Activated B cell treated with CpG ODN at 0.5 μM for 24 hours (primary cell): ENCODE measurements around the gene SH3RF3. TPM values are rescaled to one million over a fixed set of nuclear protein-coding genes. Genes with fewer than 3 reads are reported as not detected.
A peak's percentile ranks its signal among the peaks of the same experiment; 100 is the strongest.

Source experiments
- ATAC-seq: fragments of 200-7000 bp; cut with Tn5 transposase; one replicate; pipeline ENCODE4 v1.10.0; 2021; ENCODE audit warnings: low read depth, mild to moderate bottlenecking, moderate library complexity
- CTCF ChIA-PET: fragments of 350-600 bp; sonication (Branson Sonifier 250); formaldehyde crosslinking; loops from one replicate; lab custom pipeline; 2021; ENCODE audit warnings: antibody characterized with exemption; lab: Charles Lee
- POLR2A ChIA-PET: fragments of 350-600 bp; sonication (Branson Sonifier 250); formaldehyde crosslinking; loops from one replicate; lab custom pipeline; 2021; ENCODE audit warnings: antibody characterized with exemption; lab: Charles Lee
- DNase-seq: peaks from one replicate; pipeline ENCODE4 v3.0.0; 2022
- H3K27ac Mint-ChIP-seq: one replicate; pipeline ENCODE4 v1.8.0; 2020; ENCODE audit warnings: mixed read lengths
- H3K27me3 Mint-ChIP-seq: one replicate; pipeline ENCODE4 v1.8.0; 2021; ENCODE audit warnings: mixed read lengths
- H3K36me3 Mint-ChIP-seq: one replicate; pipeline ENCODE4 v1.8.0; 2021; ENCODE audit warnings: low read depth, mixed read lengths
- H3K4me1 Mint-ChIP-seq: one replicate; pipeline ENCODE4 v1.8.0; 2021; ENCODE audit warnings: mixed read lengths
- H3K4me3 Mint-ChIP-seq: one replicate; pipeline ENCODE4 v1.8.0; 2020; ENCODE audit warnings: mild to moderate bottlenecking, mixed read lengths
- H3K9me3 Mint-ChIP-seq: one replicate; pipeline ENCODE4 v1.8.0; 2020; ENCODE audit warnings: mixed read lengths
- intact Hi-C: fragments of 100-400 bp; cut with micrococcal nuclease; formaldehyde crosslinking; loops from one replicate; pipeline ENCODE4 v1.15.1; 2024
- total RNA-seq: library from RNA; stranded (reverse); gene quantifications from 2 replicates; pipeline ENCODE4 v1.2.3, GENCODE V29; 2022
- TF ChIP-seq, protein P1 (sequence below): fragments of 200-600 bp; IDR thresholded peaks from one replicate; pipeline ENCODE4 v1.8.0; 2022; ENCODE audit warnings: antibody characterized with exemption, mild to moderate bottlenecking

SH3RF3 gene
- total RNA-seq, 1 donor from 2014 or later = 0.09 TPM

DNA sequence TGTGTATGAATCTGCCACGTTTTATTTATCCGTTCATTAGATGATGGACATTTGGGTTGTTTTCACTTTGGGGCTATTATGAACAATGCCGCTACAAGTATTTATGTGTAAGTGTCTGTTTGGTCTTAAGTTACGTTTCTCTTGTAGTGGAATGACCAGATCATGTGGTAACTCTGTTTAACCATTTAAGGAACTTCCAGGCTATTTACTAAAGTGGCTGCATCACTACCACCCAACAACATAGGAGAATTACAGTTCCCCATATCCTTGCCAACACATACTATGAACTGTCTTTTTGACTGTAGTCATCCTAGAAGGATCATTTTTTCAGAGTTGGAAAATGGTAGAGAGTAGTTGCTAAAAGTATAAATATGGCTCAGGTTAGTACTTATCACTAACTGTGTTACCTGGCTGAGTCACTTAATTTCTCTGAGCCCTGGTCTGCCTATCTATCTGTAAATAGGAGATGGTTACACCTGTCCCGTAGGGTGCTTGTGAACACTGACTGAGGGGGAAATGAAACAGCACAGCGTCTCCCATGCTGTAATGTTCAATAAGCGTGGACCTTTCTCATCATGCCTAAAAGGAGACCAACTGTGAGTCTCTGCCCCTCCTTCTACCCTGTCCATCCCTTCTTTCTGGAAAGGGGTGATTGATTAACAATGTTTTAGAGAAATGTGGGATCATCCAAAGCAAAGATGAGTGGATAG is 103.1 kb downstream of the SH3RF3 start:
- POLR2A ChIA-PET = no interaction called here
- CTCF ChIA-PET = no interaction called here
- Mint-ChIP-seq H3K4me3 (no peak overlapping the region), H3K36me3 (no peaks in the 10 kb centered on the region), H3K9me3 (no peaks in the 10 kb centered on the region), H3K27me3 (no peaks in the 10 kb centered on the region), H3K4me1 (peaks cover 39% of the 10 kb centered on the region), H3K27ac (no peak overlapping the region)
- TF ChIP-seq, protein P1, sequence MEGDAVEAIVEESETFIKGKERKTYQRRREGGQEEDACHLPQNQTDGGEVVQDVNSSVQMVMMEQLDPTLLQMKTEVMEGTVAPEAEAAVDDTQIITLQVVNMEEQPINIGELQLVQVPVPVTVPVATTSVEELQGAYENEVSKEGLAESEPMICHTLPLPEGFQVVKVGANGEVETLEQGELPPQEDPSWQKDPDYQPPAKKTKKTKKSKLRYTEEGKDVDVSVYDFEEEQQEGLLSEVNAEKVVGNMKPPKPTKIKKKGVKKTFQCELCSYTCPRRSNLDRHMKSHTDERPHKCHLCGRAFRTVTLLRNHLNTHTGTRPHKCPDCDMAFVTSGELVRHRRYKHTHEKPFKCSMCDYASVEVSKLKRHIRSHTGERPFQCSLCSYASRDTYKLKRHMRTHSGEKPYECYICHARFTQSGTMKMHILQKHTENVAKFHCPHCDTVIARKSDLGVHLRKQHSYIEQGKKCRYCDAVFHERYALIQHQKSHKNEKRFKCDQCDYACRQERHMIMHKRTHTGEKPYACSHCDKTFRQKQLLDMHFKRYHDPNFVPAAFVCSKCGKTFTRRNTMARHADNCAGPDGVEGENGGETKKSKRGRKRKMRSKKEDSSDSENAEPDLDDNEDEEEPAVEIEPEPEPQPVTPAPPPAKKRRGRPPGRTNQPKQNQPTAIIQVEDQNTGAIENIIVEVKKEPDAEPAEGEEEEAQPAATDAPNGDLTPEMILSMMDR = no peak
- DNase-seq (no peak), ATAC-seq (peak; percentile 47)
- intact Hi-C loops = no loop called here

DNA sequence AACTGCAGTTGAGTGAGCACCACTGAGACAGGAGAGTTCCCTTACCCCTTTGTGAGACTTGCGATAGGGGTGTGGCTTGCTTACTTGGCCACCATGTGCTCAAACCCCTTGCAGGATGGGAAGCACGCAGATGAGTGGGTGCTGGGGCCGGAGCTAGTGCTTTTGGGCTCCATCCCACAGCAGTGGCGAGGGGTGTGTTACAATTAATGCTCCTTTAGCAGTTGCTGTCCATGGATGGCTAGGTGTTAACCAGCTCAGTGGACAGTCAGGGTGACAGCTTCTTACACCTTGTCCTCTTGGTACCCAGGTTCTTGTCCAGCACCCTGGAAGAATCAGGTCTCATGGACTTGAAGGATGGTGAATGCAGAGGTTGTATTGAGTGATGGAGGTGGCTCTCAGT is 103.9 kb downstream of the SH3RF3 start:
- Mint-ChIP-seq H3K4me3 (no peak overlapping the region), H3K27me3 (no peaks in the 10 kb centered on the region), H3K9me3 (no peaks in the 10 kb centered on the region), H3K4me1 (peaks cover 46% of the 10 kb centered on the region), H3K27ac (no peak overlapping the region), H3K36me3 (no peaks in the 10 kb centered on the region)
- ATAC-seq (no peak), DNase-seq (no peak)
- intact Hi-C loops = no loop called here
- ChIA-PET POLR2A (no interaction called here), CTCF (no interaction called here)
- TF ChIP-seq, protein P1 = no peak

- no peaks in the 10 kb centered on the region for H3K9me3 Mint-ChIP-seq
- H3K27me3 Mint-ChIP-seq = no peaks in the 10 kb centered on the region
- ATAC-seq (no peak), DNase-seq (no peak)
- H3K27ac Mint-ChIP-seq = no peak overlapping the region
- H3K36me3 Mint-ChIP-seq = no peaks in the 10 kb centered on the region
- intact Hi-C loops = no loop called here
- peaks cover 52% of the 10 kb centered on the region for H3K4me1 Mint-ChIP-seq
- POLR2A ChIA-PET = no interaction called here
- CTCF ChIA-PET = no interaction called here
- H3K4me3 Mint-ChIP-seq = no peak overlapping the region
- TF ChIP-seq, protein P1 = no peak
Observed at GRCh38 chr2:109233643-109234042, 104.6 kb downstream of the SH3RF3 start.

DNA sequence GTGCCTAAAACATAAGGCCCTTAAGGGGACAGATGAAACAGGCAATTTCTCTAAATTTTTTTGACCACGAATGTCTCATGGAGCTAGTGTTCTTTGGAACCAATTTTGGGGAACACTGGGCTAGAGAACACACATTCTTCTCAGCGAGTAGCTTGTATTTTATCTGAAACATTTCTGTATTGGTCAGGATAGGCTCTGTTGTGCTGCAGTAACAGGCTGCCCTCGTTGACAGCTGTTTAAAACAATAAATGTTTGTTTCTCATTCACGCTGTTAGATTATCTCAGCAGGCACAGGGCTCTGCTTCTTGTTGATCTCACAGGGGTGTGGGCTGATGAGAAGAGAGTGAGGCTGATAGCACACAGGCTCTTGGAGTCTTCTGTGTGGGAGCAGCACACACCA is 105.3 kb downstream of the SH3RF3 start:
- intact Hi-C loops = no loop called here
- ATAC-seq = no peak
- no peak overlapping the region for H3K27ac Mint-ChIP-seq
- no peak for DNase-seq
- H3K4me3 Mint-ChIP-seq = no peak overlapping the region
- POLR2A ChIA-PET = no interaction called here
- CTCF ChIA-PET = no interaction called here
- H3K9me3 Mint-ChIP-seq = no peaks in the 10 kb centered on the region
- no peaks in the 10 kb centered on the region for H3K27me3 Mint-ChIP-seq
- TF ChIP-seq, protein P1 = no peak
- no peaks in the 10 kb centered on the region for H3K36me3 Mint-ChIP-seq
- H3K4me1 Mint-ChIP-seq = peaks cover 59% of the 10 kb centered on the region

- ATAC-seq = no peak
- Mint-ChIP-seq H3K4me1 (peaks cover 61% of the 10 kb centered on the region), H3K4me3 (no peak overlapping the region), H3K27me3 (no peaks in the 10 kb centered on the region), H3K36me3 (no peaks in the 10 kb centered on the region), H3K9me3 (no peaks in the 10 kb centered on the region), H3K27ac (no peak overlapping the region)
- CTCF ChIA-PET = no interaction called here
- DNase-seq = no peak
- POLR2A ChIA-PET = no interaction called here
- TF ChIP-seq, protein P1 = no peak
- intact Hi-C loops = no loop called here
Observed at GRCh38 chr2:109236147-109236546, 107.1 kb downstream of the SH3RF3 start.
